ENCODE measurements around the gene CORO7.

CORO7 gene

DNA sequence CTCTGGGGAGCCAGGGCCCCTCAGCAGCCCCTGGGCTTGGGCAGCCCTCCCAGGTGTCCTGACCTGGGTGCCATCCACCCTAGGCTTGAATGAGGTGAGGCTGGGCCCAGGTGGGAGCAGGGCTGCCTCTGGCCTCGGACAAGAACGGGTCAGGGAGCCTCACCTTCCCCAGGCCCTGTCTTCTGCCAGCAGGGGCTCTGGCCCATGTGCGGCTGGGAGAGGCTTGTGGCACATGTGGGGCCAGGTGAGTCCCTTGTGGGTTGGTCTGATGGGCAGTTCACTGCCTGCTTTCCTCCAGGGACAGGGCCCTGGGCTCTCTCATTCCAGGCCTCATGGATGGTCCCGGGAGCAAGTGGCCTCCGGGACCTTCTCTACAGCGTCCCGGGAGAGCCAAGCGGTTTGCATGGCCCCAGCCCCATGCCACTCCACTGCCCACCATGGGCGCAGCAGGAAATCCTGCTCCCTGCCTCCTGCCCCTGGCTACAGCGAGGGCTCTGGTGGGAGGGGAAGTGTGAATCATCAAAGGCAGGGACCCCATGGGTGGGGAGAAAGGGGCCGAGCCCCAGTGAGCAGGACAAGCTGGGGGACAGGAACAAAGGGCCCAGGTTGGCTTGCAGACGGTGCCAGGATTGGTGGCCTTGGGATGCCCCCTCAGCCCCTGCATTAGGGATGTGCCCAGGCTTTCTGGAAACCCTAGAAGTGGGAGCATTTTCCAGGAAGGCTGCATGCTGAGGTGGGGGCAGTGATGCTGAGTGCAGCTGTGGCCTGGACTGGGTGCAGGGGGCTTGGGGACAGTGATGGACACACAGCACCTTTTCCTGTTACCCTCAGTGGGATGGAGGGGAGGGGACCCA is 32.6 kb downstream of the CORO7 start:
- no peak for DNase-seq

DNA sequence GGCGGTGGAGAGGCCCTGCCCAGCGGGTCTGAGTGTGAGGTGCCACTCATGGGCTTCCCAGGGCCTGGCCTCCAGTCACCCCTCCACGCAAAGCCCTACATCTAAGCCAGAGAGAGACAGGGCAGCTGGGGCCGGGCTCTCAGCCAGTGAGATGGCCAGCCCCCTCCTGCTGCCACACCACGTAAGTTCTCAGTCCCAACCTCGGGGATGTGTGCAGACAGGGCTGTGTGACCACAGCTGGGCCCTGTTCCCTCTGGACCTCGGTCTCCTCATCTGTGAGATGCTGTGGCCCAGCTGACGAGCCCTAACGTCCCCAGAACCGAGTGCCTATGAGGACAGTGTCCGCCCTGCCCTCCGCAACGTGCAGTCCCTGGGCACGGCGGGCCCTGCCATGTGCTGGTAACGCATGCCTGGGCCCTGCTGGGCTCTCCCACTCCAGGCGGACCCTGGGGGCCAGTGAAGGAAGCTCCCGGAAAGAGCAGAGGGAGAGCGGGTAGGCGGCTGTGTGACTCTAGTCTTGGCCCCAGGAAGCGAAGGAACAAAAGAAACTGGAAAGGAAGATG is 33.5 kb downstream of the CORO7 start:
- DNase-seq = no peak

DNA sequence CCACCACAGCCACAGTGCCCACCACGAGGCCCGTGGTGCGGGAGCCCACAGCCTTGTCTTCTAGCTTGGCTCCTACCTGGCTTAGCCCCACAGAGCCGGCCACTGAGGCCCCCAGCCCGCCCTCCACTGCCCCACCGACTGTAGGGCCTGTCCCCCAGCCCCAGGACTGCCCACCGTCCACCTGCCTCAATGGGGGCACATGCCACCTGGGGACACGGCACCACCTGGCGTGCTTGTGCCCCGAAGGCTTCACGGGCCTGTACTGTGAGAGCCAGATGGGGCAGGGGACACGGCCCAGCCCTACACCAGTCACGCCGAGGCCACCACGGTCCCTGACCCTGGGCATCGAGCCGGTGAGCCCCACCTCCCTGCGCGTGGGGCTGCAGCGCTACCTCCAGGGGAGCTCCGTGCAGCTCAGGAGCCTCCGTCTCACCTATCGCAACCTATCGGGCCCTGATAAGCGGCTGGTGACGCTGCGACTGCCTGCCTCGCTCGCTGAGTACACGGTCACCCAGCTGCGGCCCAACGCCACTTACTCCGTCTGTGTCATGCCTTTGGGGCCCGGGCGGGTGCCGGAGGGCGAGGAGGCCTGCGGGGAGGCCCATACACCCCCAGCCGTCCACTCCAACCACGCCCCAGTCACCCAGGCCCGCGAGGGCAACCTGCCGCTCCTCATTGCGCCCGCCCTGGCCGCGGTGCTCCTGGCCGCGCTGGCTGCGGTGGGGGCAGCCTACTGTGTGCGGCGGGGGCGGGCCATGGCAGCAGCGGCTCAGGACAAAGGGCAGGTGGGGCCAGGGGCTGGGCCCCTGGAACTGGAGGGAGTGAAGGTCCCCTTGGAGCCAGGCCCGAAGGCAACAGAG is 34.2 kb downstream of the CORO7 start:
- DNase-seq = no peak

DNA sequence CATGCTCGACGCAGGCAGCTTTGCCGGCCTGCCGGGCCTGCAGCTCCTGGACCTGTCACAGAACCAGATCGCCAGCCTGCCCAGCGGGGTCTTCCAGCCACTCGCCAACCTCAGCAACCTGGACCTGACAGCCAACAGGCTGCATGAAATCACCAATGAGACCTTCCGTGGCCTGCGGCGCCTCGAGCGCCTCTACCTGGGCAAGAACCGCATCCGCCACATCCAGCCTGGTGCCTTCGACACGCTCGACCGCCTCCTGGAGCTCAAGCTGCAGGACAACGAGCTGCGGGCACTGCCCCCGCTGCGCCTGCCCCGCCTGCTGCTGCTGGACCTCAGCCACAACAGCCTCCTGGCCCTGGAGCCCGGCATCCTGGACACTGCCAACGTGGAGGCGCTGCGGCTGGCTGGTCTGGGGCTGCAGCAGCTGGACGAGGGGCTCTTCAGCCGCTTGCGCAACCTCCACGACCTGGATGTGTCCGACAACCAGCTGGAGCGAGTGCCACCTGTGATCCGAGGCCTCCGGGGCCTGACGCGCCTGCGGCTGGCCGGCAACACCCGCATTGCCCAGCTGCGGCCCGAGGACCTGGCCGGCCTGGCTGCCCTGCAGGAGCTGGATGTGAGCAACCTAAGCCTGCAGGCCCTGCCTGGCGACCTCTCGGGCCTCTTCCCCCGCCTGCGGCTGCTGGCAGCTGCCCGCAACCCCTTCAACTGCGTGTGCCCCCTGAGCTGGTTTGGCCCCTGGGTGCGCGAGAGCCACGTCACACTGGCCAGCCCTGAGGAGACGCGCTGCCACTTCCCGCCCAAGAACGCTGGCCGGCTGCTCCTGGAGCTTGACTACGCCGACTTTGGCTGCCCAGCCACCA is 35.1 kb downstream of the CORO7 start:
- DNase-seq = no peak

DNA sequence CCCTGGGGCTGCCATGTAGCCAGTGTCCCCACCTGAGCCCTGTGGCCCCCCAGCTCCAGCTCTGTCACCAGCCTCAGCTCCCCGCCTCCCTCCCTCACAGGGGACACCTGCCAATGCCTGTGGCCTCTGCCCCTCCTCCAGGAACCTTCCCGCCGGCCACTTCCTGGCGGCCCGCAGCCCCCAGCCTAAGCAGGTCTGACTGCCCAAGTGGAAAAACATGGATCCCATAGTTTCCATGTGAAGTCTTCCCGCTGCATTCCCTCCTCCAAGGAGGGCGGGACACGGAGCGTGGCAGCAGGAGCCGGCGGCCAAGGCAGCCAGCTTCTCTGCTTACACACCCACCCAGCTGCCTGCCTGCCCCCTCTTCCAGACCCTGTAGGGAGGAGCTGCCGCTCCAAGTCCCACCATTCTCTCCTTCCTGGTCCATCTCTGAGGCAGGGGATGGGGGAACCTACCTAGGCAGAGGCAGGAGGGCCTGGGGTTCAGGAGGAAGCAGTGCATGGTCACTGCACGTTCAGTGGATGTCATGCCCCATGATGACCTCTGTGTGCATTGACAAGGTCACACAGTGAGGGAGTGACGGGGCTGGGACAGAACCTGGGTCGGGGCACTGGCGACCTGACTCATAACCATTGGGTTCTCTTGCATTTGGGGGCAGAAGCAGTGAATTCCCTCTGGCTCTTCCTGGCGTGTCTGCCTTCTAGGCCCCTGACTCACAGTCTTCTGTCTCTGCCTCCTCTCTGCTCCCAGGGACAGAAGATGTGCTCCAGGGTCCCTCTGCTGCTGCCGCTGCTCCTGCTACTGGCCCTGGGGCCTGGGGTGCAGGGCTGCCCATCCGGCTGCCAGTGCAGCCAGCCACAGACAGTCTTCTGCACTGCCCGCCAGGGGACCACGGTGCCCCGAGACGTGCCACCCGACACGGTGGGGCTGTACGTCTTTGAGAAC is 36.0 kb downstream of the CORO7 start:
- no peak for DNase-seq

DNA sequence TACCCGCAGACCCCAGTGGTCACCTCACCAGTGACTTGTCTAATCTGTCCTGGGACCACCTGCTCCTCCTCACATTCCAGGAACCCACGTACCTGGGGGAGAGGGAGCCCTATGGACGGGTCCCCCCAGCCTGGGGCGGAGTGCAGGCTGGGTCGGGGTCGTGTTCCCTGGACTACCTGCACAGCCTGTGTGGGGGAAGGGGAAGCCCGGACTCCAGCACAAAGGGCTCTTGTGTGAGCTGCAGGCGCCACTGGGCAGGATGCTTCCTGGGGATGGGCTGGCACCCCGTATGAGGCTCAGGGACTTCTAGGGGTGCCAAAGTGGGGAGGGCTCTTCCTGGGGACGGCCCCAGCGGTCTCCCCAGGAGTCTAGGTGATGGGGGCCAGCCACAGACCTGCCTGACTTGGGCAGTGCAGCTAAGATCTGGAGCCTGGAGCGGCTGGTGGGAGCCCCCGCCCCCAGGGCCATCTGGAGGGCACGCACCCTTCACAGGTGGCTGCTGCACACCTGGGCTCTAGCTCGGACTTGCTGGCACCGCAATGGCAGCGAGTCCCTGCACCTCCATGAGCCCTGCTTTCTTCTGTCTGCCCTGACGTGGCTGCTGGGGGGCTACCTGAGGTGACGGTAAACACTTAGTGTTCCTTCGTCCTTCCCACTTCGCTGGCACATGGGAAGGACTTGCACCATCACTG is 37.3 kb downstream of the CORO7 start:
- no peak for DNase-seq

DNA sequence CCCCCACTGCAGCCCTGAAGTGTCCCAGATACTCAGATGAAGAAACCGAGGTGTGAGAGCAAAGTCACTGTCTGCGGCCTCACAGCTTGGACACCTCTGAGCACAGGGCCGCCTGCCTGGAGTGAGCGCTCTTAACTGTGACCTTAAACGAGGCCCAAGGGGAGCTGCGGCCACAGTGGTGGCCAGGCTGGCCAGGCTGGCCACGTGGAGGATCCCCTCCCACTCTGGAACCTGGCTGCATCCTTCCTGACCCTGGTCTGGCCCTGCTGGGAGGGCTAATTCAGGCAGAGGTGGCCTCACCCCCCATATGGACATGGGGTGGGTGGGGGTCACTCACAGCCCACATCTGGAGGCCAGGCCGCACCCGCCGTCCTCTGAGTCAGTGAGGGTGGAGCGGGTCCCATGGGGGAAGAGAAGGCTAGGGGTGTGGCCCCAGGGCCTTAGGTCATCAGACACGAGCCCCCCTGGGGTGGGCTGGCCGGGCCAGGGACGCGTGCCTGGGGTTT is 38.2 kb downstream of the CORO7 start:
- DNase-seq = no peak

DNA sequence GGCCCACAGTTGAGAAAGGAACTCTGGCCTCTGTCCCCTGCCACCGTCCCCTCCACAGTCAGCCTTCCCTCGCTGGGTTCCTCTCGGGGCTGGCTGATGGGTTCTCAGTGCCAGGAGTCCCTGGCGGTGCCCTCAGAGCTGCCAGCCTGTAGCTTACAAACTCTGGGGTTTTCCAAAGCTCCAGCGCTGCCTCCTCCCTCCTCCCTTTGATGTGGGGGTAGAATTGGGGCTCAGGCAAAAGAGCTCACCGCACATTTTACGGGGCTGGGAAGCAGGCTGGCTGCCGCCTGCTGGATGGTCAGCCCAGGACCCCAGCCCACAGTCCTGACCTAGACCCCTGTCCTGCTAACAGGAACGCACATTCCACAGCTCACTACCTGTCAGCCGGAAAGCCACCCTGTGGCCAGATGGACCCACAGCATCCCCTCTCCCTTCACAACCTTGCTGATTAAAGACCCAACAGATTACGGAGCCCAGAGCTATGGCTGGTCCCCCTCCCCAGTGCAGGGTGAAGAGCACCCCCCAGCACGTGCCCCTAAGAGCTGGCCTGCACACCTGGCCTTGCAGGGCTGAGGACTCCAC is 38.7 kb downstream of the CORO7 start:
- no peak for DNase-seq

DNA sequence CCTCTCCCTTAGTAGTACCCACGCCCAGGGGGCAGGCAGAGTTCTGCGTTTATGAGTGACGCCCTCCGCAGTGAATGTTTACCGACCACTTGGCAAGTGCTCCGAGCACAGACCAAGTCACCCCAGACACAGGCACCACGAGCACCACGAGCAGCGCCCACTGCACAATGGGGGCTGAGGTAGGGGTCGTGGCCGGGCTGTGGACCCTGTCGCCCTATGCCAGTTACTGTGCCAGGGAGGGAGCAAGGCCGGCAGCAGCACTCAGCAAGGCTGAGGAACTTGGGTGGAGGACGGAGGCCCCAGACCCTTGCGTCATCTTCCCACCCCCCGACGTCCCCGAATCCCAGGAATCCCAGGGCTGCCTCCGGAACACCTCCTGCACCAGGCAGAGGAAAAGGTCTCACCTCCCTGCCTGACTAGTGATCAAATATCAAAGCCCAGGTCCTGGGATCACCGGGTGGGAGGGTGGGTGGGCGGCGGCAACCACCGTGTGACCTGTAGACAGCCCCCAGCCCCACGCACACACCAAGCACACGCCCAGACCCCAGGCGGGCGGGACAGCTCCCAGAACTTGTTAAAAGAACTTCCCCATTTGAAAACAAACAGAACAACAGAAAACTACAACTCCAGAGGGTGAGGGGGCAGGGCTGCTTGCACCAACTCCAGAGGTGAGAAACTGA is 39.4 kb downstream of the CORO7 start:
- no peak for DNase-seq

DNA sequence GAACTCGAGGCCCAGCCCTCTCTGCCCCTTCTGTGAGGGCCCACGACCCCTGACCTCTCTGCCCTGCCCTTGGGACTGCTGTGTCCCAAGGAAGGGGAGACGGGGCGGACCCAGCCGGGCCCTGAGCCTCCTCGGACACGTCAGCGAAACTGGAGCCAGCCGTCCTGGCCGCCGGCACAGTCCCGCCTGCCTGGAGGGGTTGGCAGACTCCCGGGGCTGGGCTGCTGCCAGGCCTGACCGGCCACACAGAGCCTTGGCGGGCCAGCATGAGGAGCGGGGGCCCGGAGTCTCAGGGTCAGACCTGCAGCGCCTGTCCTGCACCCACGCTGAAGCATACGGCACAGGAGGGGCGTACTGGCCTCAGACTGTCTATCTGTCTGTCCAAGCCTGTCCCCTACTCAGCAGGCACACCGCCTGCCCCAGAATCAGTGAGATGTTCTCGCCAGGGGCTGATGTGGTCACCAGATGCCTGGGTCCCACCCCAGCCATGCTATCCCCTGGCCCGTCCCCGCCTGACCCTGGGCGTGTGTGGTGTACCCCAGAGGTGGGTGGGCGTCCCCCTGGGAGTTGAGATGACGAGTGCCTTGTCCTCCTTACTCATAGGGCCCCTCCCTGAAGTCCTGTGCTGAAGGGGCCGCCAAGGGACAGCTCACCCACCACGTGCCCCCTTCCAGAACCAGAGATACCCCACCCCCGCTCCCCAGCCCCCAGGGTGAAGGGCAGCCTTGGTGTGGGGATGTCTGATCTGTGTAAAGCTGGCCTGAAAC is 40.1 kb downstream of the CORO7 start:
- DNase-seq = no peak

DNA sequence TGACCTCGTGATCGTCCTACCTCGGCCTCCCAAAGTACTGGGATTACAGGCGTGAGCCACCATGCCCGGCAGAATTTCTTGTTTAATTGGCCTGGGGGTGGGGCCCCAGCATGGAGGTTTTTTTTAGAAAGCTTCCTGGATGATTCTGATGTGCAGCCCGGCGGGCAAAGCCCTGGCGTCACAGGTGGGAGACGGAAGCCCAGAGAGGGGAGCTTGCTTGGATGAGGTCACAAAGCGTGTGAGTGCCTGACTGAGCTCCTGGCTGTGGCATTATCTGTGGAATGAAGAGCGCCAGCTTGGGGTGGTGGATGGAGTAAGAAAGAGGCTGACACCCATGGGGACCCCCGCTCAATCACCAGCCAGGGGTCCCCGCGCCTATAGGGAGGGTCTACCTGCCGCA is 40.7 kb downstream of the CORO7 start:
- DNase-seq = no peak

DNA sequence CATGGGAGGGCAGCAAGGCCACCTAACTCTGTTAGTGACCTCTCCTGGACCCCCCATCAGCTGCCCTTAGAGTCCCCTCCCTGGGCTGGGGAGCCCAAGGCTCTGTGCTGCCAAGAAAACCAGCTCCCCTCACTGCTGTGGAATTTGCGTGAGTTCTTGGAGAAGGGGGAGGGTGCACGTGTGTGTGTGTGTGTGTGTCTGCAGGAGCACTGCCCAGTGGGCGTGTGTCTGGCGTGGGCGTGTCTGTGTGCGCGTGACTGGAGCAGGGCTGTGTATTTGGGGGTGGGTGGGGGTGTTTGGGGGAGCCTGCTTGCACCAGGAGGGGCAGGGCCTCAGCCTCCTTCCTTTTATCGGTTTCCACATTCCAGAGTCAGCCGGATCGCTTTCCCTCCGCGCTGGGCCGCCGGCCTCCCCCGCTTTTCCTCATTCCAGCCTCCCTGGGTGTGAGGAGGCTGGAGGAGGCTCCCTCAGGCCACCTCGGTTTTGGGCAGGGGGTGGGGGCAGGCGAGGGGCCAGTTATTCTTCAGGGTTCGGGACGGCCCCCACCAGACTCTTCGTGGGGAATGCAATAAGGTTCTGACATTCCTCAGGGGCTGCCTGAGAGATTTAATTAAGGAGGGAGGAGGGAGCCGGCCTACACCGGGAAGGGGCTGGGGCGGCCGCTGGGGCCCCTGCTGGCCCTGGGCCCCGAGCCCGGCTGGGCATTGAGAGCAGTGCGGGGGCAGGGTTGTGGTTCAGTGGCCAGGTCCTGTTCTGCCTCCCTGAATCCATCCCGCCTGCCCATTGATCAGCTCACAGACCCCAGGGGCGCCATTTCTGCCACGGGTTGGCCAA is 42.3 kb downstream of the CORO7 start:
- no peak for DNase-seq

DNA sequence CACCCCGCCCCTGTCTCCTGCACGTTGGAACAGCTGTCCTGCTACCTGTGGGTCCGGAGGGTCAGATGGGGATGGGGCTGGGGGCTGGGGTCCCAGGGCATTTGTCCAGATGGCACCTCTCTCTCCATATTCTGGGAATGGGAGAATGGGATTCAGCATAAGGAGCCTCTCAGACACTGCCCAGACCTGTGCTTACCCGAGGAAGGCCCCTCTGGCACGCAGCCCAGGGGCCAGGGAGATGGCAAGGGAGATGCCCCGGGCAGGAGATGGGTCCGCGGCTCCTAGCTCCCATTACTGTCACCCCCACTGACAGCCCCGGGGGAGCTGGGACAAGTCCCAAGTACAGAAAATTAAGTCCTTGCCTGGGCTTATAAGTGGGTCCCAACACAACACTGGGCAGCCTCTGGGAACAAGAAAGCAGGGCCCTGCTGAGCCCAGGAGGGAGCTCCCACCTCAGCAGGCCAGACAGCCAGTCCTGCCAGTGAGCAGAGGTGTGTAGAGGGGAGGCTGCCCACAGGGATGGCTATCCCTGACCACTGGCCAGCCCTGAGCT is 43.0 kb downstream of the CORO7 start:
- DNase-seq = no peak

DNA sequence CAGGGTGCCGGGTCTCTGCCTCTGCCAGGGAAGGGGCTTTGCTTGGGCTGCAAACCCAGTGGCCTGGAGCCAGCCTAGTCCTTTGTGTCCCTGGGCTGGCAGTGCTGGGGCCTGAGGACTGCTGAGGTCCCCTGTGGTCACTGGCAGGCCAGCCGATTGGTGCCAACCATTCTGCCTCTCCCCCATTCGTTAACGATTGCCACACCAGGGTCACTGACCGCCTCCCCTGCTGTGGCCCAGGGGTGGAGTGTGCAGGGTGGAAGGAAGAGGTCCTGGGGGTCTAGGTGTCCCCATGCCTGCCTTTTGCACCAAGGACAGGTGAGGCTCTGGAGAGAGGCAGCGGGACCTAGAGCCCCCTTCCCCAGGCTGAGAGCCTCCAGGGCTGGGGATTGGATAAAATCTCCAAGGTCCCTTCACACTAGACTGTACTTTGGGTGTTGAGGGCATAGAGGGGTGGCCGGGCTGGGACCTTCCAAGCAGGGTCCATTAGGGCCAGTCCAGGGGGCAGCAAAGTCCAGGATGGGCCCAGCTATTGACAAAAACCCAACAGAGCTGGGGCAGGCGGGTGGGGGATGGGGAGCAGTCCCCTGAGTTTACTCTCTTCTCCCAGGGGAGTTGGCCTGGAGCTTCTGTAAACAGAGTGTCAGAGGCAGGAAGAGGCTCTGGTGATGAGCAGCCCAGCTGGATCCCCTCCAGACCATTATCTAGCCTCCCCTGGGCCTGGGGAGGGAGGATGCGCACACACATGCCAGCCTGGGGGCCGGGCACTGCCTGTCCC is 43.6 kb downstream of the CORO7 start:
- no peak for DNase-seq

DNA sequence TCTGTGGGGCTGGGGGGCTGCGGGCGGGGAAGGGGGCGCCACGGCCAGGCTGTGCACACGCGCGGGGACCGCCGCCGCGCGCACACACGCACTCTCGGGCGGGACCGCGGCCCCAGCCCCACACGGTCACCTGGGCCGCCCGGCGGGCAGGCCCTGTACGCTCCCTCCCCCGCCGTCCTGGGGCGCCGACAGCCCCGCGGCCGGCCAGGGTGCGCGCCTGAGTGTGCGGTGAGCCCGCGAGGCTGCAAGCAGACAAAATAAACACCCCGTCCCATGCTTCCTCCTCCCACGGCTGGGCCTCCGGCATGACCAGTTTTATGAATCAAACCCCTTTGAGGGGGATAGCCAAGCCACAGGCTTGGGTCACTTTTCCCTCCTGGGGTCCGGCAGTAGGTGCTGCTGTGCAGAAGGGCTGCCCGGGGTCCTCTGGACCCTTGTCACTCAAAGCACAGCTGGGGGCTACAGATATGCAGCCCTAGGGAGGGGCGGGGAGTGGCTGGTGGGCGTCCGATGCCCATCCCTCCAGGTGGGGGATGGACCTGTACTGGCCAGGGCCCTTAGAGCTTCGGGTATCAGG is 44.3 kb downstream of the CORO7 start:
- no peak for DNase-seq

DNA sequence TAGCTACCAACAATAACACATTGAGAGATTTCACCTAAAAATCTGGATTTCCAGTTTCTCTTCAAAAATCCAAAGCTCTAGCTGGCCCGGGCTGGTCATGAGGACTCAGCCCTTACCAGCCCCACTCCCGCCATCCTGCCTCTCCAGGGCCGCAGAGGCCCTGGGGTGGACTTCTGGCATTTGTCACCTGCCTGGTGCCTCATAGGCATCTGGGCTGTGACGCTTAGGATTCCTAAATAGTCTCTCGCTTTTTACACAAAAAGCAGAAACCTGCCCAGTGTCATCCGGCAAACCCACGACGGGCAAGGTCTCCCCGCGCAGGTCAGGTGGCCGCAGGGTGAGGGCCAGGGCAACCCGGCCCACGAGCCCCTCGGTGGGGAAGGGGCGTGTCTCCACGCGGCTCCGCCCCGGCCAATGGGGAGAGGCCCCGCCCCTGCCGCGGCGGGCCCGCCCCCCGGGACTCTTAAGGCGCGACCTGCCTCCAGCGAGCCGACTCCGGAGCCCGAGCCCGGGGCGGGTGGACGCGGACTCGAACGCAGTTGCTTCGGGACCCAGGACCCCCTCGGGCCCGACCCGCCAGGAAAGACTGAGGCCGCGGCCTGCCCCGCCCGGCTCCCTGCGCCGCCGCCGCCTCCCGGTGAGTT is 44.9 kb downstream of the CORO7 start, which contains the start of gene VASN:
VASN (plus strand) TSS at position 492 of the 644 bp plus-strand sequence. CDS start 9,030 bp downstream, outside the sequence.
- DNase-seq = peak; percentile 59
